Superior temporal gyrus (tissue), 1 donor: ENCODE data around the gene PAWR.
"Not testable (repeated sequence)": the region's sequence is repeated elsewhere in the genome, so short reads cannot be mapped to it uniquely, and the experiment has no call there.

Experiments used
- DNase-seq: peaks from one replicate; pipeline ENCODE4 v3.0.0-alpha.2; 2016; ENCODE audit errors: extremely low spot score

PAWR gene

GRCh38 chr12:79549531-79550271 lies 141.1 kb downstream of the PAWR start:
- DNase-seq: no peak

- no peak for DNase-seq
These were observed 142.2 kb downstream of the PAWR start for GRCh38 chr12:79548610-79548924.

- DNase-seq: peak; percentile 81
These were observed 142.8 kb downstream of the PAWR start for GRCh38 chr12:79547735-79548609.

- DNase-seq: no peak
These were observed 143.6 kb downstream of the PAWR start for GRCh38 chr12:79547044-79547734.

GRCh38 chr12:79546466-79547043 lies 144.2 kb downstream of the PAWR start:
- peak; percentile 4 for DNase-seq

- DNase-seq: not testable (repeated sequence)
These were observed 146.3 kb downstream of the PAWR start for GRCh38 chr12:79544439-79544838.

- no peak for DNase-seq
These were observed 153.1 kb downstream of the PAWR start for GRCh38 chr12:79537675-79538074.

GRCh38 chr12:79535751-79536150 lies 155.0 kb downstream of the PAWR start:
- no peak for DNase-seq
